HG02885 (cell line): Measurements from ENCODE around the gene KCNJ10.

ENCODE experiments used
- ATAC-seq: cut with Tn5 transposase; IDR thresholded peaks from one replicate; pipeline ENCODE4 v1.9.1; 2021; ENCODE audit warnings: mild to moderate bottlenecking; ENCODE audit not compliant: unreplicated experiment, poor library complexity

KCNJ10 gene

DNA sequence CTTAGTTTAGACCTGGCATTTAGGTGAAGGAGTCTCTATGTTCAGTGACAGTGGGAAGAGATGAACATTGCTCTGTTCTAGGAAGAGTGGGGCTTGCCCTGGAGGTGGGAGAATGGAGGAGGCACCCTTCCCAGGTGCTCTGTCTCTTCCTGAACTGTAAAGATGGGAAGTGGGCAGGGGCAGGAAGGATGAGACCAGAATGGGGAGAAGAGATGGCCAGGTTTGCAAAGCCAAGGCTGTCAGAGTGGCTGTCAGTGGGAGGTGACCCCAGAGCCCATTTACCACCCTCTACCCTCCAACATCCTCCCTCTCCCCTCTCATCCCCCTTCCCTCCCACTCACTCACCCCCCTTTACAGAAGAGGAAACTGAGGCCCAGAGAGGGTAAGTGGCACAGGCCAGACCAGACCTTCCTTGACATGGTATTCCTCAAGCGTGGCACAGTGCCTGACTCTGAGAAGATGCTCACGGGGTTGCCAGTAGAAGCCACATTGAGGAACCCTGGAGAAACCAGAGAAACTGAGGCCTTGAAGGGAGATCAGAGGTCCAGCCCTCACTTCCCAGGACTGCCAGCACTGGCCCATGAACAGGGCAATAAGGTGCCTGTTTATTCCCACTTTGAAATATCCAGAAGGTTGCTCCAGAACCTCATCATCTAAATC is 29.9 kb upstream of the KCNJ10 start:
- no peak for ATAC-seq

GRCh38 chr1:160098852-160099561 is 29.0 kb upstream of the KCNJ10 start:
- ATAC-seq: peak; percentile 84

- peak; percentile 57 for ATAC-seq
Measured at GRCh38 chr1:160097911-160098851, 28.2 kb upstream of the KCNJ10 start, which contains the start of gene IGSF8. IGSF8 (minus strand) TSS chr1:160098619; CDS start chr1:160098472, 147 bp downstream.

- ATAC-seq: no peak
Measured at GRCh38 chr1:160097151-160097910, 27.4 kb upstream of the KCNJ10 start.

GRCh38 chr1:160096274-160097116 is 26.5 kb upstream of the KCNJ10 start:
- no peak for ATAC-seq

DNA sequence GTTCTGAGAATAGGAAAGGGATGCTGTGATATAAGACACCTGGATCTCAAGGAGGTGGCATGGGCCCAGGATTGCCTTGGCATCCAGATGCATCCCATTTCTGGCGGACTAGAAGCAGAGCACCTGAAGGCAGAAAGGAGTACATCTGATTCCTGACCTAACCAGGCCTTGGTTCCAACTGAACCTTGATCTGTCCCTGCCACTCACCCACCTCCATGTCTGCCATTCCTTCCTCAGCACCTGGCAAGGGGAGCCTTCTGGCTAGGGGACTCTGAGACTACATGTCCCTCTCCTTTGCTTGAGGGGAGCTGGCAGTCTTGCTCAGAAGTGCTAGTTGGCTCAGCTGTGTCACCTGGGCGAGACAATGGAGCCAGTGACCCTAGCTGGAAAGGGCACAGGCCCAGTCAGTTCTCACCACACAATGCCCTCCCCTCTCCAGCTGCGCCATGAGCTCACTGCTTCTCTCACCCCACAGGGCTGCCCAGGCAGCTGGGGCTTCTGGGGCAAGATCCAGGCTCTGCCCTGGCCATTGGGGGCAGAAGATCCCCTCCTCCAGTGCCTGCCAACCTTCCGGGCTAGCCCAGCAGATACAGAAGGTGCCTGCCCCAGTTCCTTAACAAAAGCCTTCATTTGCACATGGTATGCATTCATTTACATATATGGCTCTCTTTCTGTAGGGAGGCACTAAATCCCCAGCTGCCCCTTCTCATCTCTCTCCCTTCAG is 25.6 kb upstream of the KCNJ10 start:
- no peak for ATAC-seq

- no peak for ATAC-seq
Measured at GRCh38 chr1:160094806-160095205, 24.8 kb upstream of the KCNJ10 start.

DNA sequence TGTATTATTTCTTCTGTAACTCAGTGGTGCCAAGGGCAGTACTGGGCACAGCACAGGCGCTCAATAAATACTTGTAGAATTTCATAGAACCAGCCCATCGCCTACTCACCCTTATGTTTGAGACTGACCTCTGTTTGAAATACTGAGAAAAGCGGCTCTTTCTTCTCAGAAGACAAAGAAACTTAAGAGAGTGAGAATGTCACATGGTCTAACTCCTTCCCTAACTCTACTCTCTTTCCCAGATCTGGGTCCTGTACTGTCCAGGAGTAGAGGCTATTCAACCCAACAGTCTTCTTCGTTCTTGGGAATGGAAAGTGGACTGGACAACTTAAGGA is 24.3 kb upstream of the KCNJ10 start:
- no peak for ATAC-seq

DNA sequence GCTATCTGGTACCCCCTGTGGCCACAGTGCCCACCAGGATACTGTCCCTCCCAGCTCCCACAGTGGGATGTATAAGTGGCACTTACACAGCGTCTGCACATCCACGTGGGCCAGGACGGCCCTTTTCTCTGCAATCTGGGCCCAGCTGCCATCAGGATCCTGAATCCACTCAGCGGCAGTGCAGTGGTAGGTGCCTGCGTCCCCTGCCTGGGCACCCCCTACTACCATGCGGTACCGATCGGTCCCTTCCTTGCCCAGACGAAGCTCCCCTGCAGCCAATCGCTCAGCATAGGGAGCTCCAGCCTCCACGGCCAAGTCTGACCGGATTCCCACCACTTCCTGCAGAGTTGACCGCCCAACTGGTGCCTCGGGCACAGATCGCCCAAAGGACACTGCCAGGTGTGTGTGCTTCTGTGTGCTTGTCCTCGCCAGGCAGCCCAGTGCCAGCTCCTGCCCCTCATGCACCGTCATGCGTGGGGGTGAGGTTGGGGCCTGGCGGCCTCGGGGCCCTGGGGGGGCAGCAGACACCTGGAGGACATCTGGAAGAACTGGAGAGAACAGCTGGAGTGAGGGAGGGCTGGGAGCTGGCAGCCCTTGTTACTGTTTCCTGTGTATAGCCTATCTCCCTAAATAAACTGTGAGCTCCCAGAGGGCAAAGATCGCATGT is 23.8 kb upstream of the KCNJ10 start:
- ATAC-seq: no peak

GRCh38 chr1:160093069-160093395 is 23.1 kb upstream of the KCNJ10 start:
- ATAC-seq: no peak

DNA sequence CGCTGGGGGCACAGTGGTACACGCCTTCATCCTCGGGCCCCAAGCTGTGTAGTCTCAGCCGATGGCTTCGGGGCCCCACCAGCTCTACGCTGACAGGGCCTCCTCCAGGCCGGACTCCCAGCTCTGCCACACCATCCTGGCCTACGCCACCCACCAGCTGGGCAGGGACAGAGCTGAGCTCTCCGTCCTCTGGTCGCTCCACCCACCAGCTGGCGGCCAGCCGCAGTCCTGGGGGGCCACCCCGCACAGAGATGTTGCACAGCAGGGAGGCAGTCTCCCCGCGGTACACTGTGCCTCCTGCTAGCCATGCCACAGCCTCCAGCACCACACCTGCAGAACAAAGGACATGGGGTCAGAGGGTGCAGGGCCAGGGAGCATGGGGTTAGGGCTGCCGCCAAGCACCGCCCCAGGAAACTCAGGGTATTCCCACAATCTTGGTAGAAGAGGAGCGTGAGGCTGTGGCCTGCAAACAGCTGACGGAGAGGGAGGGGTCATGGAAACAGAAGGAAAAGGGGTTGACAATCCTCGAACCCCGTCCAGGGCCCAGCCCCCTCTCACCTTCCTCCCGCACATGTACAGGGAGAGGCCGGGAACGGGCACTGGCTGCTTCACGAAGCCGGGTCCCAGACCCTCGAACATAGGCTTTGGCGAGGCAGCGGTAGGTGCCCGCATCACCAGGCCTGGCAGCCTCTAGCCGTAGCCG is 22.6 kb upstream of the KCNJ10 start:
- no peak for ATAC-seq

DNA sequence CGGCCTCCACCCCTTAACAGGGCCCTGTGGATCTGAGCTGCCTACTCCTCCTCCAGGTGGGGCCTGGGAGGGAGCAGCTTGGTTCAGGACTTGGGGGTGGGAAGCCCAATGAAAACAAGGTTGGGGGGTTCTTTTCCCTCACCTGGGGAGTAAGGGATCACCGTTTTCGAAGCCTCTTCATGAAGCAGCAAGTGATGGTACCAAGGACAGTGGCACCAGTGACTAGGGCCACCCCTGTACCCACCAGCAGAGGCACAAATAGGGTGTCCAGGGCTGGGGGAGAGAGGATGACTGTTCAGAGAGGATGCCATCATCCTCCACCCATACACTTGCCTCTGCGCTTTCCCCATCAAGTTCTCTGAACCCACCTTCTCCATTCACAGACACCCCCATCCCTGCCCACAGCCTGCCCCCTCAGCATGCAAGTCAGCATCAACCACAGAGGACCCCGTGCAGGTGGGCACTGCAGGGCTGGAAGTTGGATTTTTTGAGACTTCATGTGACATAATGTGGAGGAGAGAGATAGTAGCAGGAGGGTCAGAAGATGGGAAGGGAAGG is 21.8 kb upstream of the KCNJ10 start:
- no peak for ATAC-seq

DNA sequence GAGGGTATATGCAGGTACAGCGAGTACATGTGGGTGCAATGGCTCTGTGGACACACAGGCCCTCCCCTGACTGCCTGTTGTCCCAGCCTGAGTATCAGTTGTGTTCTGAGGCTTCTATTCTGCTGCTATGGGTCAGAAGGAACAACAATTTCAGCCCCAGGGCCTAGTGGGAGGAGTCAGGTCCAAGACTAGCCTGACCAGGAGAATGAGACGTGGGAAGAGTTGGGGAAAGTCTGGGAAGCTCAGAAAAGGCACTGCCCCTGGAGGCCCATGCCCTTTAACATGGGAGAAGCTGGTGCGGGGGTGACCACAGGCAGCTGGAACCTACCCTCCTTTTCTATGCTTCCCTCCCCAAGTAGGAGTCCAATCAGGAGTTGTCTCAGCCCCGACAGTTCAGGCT is 20.8 kb upstream of the KCNJ10 start:
- no peak for ATAC-seq

- ATAC-seq: no peak
Measured at GRCh38 chr1:160089883-160090282, 19.9 kb upstream of the KCNJ10 start.

- no peak for ATAC-seq
Measured at GRCh38 chr1:160087118-160087662, 17.2 kb upstream of the KCNJ10 start.

DNA sequence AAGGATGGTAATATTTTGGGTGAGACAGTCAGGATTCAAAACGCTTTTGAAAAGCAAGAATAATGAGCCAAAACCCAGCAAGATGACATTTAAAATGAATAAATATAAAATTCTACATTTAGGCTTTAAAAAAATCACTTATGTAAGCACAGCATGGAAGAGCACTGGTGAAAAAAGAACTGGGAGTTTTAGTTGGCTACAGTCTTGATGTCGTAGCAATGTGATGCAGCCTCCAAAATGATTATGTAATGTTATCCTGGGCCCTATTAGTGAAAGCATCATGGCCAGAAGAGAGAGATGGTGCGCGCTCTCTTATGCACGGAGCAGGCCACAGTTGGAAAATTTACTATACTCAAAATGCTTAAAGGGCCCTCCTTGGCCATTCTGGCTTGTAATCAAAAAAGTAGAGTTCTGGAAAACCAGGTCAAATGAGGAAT is 16.5 kb upstream of the KCNJ10 start:
- ATAC-seq: no peak
